Colon (tissue), 2 donors: ENCODE measurements around the gene CATSPER3.

Experiments
- FAIRE-seq: peaks from 2 replicates; lab custom pipeline; 2012; peaks lifted over from hg19 to GRCh38; lab: Jason Lieb, UNC
- donor health status: control.
- donor health status: control.

Gene CATSPER3

GRCh38 chr5:135029477-135030122 lies 61.9 kb downstream of the CATSPER3 start:
- FAIRE-seq: no peak

- FAIRE-seq: no peak
Measured at GRCh38 chr5:135030123-135030955, 62.6 kb downstream of the CATSPER3 start.

- no peak for FAIRE-seq
Measured at GRCh38 chr5:135030956-135031812, 63.5 kb downstream of the CATSPER3 start.

- no peak for FAIRE-seq
Measured at GRCh38 chr5:135031813-135032694, 64.3 kb downstream of the CATSPER3 start.

GRCh38 chr5:135032695-135032998 lies 64.9 kb downstream of the CATSPER3 start:
- FAIRE-seq: no peak

GRCh38 chr5:135032999-135033861 lies 65.5 kb downstream of the CATSPER3 start:
- FAIRE-seq: no peak

GRCh38 chr5:135033901-135034235 lies 66.2 kb downstream of the CATSPER3 start, which contains the start of gene PITX1:
PITX1 (minus strand) TSS chr5:135034228; CDS start chr5:135033881, 347 bp downstream.
- no peak for FAIRE-seq

GRCh38 chr5:135034236-135034962 lies 66.7 kb downstream of the CATSPER3 start:
- FAIRE-seq: no peak

GRCh38 chr5:135034963-135035677 lies 67.4 kb downstream of the CATSPER3 start:
- no peak for FAIRE-seq

GRCh38 chr5:135035678-135036030 lies 67.9 kb downstream of the CATSPER3 start:
- FAIRE-seq: no peak

- FAIRE-seq: no peak
Measured at GRCh38 chr5:135036405-135036804, 68.7 kb downstream of the CATSPER3 start.

GRCh38 chr5:135037519-135038204 lies 70.0 kb downstream of the CATSPER3 start:
- FAIRE-seq: no peak

- FAIRE-seq: no peak
Measured at GRCh38 chr5:135038205-135038812, 70.6 kb downstream of the CATSPER3 start.

- FAIRE-seq: no peak
Measured at GRCh38 chr5:135038813-135039270, 71.1 kb downstream of the CATSPER3 start.

GRCh38 chr5:135039271-135040033 lies 71.7 kb downstream of the CATSPER3 start:
- no peak for FAIRE-seq

GRCh38 chr5:135040034-135040332 lies 72.3 kb downstream of the CATSPER3 start:
- FAIRE-seq: no peak

GRCh38 chr5:135040333-135041144 lies 72.8 kb downstream of the CATSPER3 start:
- FAIRE-seq: no peak
